MG63 (cell line): ENCODE measurements around the gene ERC1. TPM values are rescaled to one million over a fixed set of nuclear protein-coding genes. Genes with fewer than 3 reads are reported as not detected.

ENCODE experiments used
- DNase-seq: peaks from one replicate; pipeline ENCODE4 v3.0.0-alpha.2; 2020
- H3K27me3 ChIP-seq: fragments of 250-450 bp; sonication (Bioruptor Pico); 2 replicates; pipeline ENCODE4 v1.5.1; 2020; ENCODE audit warnings: mild to moderate bottlenecking, moderate library complexity
- H3K36me3 ChIP-seq: fragments of 250-450 bp; sonication (Bioruptor Pico); 2 replicates; pipeline ENCODE4 v1.5.1; 2020; ENCODE audit warnings: mild to moderate bottlenecking, moderate library complexity
- H3K4me3 ChIP-seq: fragments of 250-450 bp; sonication (Bioruptor Pico); 2 replicates; pipeline ENCODE4 v1.5.1; 2020; ENCODE audit warnings: mild to moderate bottlenecking, moderate library complexity
- H3K9me3 ChIP-seq: fragments of 250-450 bp; sonication (Bioruptor Pico); 2 replicates; pipeline ENCODE4 v1.5.1; 2020; ENCODE audit warnings: mild to moderate bottlenecking, moderate library complexity
- total RNA-seq: library from RNA; depleted of rRNA; stranded (reverse); fragments of >200 nt; shearing (Covaris generic); gene quantifications from 2 replicates; pipeline ENCODE4 v1.2.3, GENCODE V29; 2014; ENCODE audit warnings: low replicate concordance

Gene ERC1
- total RNA-seq, 1 experiment from 2014 or later: 24.4 TPM

DNA sequence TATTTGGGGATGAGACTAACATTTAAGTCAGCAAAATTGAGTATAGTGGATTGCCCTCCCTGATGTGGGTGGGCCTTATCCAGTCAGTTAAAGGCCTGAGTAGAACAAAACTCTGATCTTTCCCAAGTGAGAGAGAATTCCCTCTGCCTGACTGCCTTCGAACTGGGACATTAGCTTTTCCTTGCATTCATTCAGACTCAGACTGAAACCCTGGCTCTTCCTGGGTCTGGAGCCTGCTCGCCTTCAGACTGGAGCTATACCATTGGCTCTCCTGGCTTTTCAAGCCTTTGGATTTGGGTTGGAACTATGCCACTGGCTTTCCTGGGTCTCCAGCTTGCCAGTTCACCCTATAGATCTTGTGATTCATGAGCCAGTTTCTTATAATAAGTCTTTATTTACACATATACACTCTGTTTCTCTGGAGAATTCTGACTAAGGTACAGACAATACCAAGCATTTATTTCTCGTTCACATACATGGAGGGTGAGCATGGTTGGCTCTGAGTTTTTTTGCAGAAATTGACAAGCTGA lies 296.5 kb downstream of the ERC1 start:
- DNase-seq: no peak
- Histone ChIP-seq H3K4me3 (no peak overlapping the region), H3K9me3 (no peaks in the 10 kb centered on the region), H3K36me3 (peaks cover 27% of the 10 kb centered on the region), H3K27me3 (no peaks in the 10 kb centered on the region)

DNA sequence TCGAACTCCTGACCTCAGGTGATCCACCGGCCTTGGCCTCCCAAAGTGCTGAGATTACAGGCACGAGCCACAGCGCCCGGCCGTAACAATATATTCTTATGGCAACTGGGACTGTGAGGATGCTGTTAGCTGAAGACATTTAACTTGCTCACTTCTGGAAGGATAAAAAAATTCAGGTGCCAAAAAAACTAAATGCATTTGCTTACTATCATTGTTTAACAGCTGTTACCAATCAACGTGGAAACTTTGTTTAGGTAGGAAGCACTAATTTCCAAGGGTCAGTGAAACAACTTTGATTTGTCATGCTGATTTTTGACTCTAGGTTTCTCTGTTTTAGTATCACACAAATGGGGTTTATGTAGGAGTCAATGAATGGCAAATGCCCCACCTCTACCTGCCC lies 297.3 kb downstream of the ERC1 start:
- H3K4me3 ChIP-seq: no peak overlapping the region
- H3K27me3 ChIP-seq: no peaks in the 10 kb centered on the region
- H3K9me3 ChIP-seq: no peaks in the 10 kb centered on the region
- no peak for DNase-seq
- peaks cover 29% of the 10 kb centered on the region for H3K36me3 ChIP-seq

DNA sequence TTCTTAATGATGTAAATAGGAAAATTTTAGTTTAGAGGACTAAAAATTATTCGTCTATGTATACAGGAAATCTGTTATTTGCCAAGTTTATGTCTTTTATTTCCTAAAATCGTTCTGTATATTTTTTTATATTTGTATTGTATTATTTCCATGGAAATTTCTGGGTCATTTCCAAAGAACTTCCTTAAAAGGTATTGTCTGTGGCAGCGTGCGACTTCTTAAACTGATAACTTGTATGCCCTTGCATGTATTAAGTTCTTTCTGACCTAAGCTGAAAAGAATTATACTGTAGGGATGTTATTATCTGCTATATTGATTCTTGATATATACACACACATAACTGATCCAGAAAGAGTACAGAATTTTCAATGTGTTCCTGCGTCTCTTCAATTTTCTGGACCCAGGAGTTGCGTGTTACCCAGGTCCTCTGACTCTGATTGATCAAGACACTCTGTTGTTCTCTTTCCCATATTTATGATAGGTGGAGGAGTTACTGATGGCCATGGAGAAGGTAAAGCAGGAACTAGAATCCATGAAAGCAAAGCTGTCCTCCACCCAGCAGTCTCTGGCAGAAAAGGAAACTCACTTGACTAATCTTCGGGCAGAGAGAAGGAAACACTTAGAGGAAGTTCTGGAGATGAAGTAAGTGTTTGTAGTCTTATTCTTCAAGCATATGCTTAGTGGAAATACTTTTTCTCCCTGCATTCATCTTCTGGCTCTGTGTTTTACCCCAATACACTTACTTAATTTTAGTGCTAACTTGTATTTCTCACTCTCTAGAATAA lies 298.5 kb downstream of the ERC1 start:
- H3K9me3 ChIP-seq: no peaks in the 10 kb centered on the region
- H3K27me3 ChIP-seq: no peaks in the 10 kb centered on the region
- no peak for DNase-seq
- peaks cover 30% of the 10 kb centered on the region for H3K36me3 ChIP-seq
- no peak overlapping the region for H3K4me3 ChIP-seq

DNA sequence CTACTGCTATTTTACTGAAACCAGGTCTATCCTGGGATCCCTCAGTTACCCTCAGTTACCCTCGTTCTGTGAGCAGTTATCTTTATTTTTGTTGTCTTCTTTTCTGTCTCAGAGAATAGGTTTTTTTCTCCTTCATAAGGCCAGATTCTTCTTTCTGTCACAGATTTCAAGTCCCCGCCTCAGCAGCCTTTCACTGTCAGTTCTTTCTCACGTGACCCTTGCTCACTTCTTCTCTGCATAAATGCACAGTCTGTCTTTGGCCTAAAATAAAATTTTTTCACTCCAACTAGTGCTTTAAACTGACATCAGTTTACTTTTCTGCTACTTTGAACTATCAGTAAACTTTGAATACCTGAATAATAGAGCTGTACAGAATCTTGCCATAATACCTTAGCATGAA lies 299.7 kb downstream of the ERC1 start:
- Histone ChIP-seq H3K36me3 (peaks cover 37% of the 10 kb centered on the region), H3K4me3 (no peak overlapping the region), H3K9me3 (no peaks in the 10 kb centered on the region), H3K27me3 (no peaks in the 10 kb centered on the region)
- no peak for DNase-seq

DNA sequence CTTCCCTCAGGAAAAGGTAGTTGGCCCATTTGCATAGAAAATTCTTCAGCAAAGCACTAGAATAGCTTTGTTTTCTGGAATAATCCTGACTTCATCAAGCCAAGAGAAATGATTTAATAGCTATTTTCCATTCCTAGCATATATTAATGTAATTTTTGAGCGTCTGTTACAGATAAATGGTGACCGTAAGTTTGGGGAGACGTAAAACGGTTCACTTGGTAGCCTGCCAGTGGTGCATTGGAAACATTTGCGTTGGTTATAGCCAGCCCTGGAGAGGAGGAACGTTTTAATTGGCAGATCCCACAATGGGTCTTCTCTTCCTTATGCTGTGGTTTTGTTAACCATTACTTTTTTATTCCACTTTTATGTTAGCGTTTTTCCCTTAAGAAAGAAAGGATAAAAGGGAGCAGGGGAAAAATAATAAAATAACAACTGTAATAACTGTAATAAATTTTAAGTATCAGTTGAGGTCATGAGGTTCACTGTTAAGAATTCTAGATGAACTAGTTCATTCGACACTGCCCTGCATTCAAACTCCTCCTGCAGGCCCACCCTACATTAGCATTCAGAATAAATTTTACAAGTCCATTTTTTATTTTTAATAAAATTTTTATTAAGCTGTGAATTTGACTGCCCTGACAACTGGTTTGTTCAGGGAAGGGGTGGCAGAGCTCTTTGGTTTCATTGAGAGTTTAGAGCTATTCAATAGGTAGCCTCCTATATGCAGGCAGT lies 300.7 kb downstream of the ERC1 start:
- DNase-seq: no peak
- Histone ChIP-seq H3K36me3 (peaks cover 40% of the 10 kb centered on the region), H3K9me3 (no peaks in the 10 kb centered on the region), H3K4me3 (no peak overlapping the region), H3K27me3 (no peaks in the 10 kb centered on the region)

DNA sequence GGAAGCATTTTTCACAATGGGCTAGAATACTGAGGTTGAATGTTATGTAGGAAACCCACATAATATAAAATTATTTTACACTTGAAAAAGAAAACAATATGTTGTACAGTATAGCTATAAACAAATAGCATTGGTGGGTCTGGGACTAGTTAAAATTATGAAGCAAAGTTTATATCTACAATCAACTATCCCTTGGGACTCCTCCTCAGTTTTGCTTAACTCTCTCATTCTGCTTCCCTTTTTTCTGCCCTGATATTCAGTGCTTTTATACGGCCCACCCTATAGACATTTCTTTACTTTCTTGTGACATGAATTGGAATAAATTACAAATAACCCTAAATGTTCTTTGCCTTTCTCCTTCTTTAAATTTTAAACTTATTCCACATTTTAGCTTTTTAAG lies 302.9 kb downstream of the ERC1 start:
- no peak for DNase-seq
- H3K36me3 ChIP-seq: peaks cover 47% of the 10 kb centered on the region
- no peak overlapping the region for H3K4me3 ChIP-seq
- H3K27me3 ChIP-seq: no peaks in the 10 kb centered on the region
- no peaks in the 10 kb centered on the region for H3K9me3 ChIP-seq

DNA sequence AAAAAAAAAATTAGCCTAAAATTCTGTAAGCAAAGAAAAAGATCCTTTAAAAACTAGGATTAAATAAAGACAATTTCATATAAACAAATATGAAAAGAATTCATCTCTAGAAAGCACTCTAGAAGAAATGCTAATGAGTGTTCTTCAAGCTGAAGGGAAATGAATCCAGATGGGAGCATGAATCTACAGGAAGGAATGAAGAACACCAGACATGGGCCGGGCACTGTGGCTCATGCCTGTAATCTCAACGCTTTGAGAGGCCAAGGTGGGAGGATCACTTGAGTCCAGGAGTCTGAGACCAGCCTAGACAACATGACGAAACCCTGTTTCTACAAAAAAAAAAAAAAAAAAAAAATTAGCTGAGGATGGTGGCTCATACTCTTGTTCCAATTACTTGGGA lies 306.2 kb downstream of the ERC1 start:
- Histone ChIP-seq H3K4me3 (no peak overlapping the region), H3K9me3 (no peaks in the 10 kb centered on the region), H3K27me3 (no peaks in the 10 kb centered on the region), H3K36me3 (peaks cover 53% of the 10 kb centered on the region)
- no peak for DNase-seq

DNA sequence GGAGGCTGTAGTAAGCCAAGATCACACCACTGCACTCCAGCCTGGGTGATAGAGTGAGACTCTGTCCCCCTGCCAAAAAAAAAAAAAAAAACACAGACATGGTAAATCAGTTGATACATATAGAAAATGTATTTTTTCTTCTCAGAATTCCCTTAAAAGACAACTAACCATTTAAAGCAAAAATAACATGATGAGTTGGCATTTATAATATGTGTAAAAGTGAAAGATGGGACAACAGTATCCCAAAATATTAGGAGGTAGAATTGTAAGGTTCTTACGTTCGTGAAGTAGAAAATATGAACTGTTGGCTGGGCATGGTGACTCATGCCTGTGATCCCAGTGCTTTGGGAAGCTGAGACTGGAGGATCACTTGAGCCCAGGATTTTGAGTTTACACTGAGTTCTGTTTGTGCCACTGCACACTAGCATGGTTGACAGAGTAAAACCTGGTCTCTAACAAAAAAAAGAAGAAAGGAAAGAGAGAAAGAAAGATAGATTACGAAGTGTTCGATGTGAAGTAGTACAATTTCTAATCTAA lies 306.7 kb downstream of the ERC1 start:
- Histone ChIP-seq H3K36me3 (peaks cover 48% of the 10 kb centered on the region), H3K9me3 (no peaks in the 10 kb centered on the region), H3K27me3 (no peaks in the 10 kb centered on the region), H3K4me3 (no peak overlapping the region)
- no peak for DNase-seq

DNA sequence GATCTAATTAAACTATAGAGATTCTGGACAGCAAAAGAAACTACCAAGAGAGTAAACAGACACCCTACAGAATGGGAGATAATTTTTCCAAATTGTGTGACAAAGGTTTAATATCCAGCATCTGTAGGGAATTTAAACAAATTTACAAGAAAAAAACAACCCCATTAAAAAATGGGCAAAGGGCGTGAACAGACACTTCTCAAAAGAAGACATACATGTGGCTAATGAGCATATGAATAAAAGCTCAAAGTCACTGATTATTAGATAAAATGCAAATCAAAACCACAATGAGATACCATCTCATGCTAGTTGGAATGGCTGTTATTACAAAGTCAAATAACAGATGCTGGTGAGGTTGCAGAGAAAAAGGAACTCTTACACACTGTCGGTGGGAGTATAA lies 309.4 kb downstream of the ERC1 start:
- H3K4me3 ChIP-seq: no peak overlapping the region
- no peaks in the 10 kb centered on the region for H3K9me3 ChIP-seq
- H3K27me3 ChIP-seq: no peaks in the 10 kb centered on the region
- DNase-seq: no peak
- peaks cover 35% of the 10 kb centered on the region for H3K36me3 ChIP-seq

DNA sequence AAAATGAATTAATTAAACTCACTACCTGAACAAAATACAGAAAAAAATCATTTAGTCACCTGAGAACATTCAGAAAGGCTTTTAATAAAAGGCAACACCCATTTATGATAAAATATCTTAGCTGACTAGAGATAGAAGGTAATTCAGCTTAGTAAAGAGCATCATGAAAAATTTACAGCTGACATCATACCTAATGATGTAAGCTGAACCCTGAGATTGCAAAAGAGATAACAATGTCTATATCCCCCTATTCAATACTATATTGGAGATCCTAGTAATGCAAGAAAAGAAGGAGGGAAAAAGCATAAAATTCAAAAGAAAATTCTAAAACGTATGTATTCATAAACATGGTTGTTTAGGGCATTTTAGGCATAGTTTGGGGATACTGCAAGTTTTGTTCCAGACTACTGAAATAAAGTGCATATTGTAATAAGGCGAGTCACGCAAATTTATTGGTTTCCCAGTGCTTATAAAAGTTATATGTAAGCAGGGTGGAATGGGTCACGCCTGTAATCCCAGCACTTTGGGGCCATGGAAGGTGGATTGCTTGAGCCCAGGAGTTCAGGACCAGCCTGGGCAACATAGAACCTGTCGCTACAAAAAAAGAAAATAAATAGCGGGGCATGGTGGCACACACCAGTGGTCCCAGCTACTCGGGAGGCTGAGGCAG lies 311.3 kb downstream of the ERC1 start:
- Histone ChIP-seq H3K4me3 (no peak overlapping the region), H3K27me3 (no peaks in the 10 kb centered on the region), H3K9me3 (no peaks in the 10 kb centered on the region), H3K36me3 (peaks cover 28% of the 10 kb centered on the region)
- DNase-seq: no peak

DNA sequence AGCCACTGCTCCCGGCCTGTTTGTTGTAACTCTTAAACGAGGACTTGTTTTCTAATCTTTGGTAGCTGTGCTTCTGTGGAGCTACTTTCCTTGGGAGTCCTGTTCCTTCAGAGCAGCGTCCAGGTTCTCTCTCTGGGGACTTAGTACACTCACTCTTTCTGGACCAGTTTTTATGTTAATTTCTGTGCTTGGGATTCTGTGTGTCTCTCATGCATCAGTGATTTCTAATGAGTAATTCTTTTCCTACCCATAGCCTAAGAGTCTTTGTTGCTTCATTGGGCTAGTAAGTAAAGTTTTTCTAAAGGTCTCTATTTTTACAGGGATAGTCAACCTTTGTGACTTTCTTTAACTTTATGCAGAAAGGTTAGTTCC lies 314.0 kb downstream of the ERC1 start:
- no peak for DNase-seq
- H3K36me3 ChIP-seq: peaks cover 13% of the 10 kb centered on the region
- H3K9me3 ChIP-seq: no peaks in the 10 kb centered on the region
- H3K27me3 ChIP-seq: no peaks in the 10 kb centered on the region
- no peak overlapping the region for H3K4me3 ChIP-seq

DNA sequence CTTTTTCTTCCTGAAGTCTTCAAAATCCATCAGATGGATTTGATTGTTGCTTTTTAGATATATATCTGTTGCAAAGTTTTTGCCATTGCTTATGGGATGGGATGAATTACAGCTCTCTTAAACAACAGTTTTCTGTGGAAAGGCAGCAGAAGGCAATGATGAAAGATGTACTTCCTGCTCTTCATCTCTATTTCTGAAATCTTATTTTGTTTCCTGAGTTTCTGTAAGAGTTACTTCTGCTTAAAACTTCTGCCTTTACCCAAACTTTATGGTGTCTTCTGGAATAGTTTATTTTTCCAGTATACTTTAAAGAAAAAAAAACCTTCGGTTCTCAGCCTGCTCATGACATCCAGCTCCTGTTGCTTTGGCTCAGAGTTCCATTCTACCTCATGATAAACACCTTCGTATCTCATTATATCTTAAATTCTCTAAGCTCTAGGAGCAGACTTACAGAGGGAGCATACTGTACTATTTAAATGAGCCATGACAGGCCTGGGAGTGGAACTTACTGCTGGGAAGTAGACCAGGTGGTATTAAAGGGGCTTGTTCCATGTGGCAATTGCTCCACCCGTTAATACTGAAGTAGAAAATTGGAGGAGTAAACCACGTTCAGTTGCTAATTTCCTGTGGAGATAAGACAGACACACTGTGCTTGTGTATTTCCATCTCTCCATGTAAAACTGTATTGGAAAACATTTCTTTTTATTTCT lies 314.9 kb downstream of the ERC1 start:
- peaks cover 4% of the 10 kb centered on the region for H3K36me3 ChIP-seq
- no peak for DNase-seq
- H3K4me3 ChIP-seq: no peak overlapping the region
- H3K27me3 ChIP-seq: no peaks in the 10 kb centered on the region
- no peaks in the 10 kb centered on the region for H3K9me3 ChIP-seq

DNA sequence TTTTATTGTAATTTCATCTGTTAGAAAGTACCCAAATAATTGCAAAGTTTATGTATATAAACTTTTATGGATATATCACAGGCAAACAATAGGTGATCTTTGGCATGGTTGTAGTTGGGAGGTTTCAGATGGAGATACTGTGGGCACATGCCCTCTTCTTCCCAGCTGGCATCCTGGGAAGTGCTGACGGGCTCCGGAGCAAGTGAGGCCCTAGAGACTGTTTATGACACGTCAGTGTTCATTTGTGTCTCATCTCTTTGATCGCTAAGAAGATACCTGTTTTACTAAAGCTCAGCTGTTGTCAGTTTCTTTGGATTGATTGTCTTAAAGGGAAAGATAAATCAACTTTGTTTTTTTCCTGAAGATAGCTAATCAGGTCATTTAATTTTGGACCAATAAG lies 315.8 kb downstream of the ERC1 start:
- peaks cover under 1% of the 10 kb centered on the region for H3K36me3 ChIP-seq
- no peaks in the 10 kb centered on the region for H3K27me3 ChIP-seq
- no peak overlapping the region for H3K4me3 ChIP-seq
- no peaks in the 10 kb centered on the region for H3K9me3 ChIP-seq
- no peak for DNase-seq

DNA sequence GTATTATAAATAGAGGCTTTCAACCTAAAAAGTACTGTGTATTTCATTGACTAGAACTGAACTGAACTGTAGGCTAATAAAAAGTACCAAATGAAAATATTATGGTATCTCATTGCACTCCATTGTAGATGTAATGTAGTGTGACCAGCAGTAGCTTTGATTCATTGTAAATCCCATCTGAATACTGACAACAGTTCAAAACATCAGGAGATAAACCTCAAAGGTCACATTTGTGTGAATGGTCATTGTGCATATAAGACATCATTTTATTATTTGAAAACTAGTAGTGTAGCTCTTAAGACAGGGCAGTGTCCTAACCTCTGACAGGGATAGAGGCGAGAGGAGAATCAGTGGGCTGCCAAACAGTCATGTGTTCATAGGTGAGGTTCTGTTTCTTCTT lies 316.8 kb downstream of the ERC1 start:
- no peaks in the 10 kb centered on the region; the same call in 1 of the 2 replicates for H3K9me3 ChIP-seq
- no peak overlapping the region for H3K4me3 ChIP-seq
- DNase-seq: no peak
- H3K36me3 ChIP-seq: peaks cover 10% of the 10 kb centered on the region
- H3K27me3 ChIP-seq: no peaks in the 10 kb centered on the region

DNA sequence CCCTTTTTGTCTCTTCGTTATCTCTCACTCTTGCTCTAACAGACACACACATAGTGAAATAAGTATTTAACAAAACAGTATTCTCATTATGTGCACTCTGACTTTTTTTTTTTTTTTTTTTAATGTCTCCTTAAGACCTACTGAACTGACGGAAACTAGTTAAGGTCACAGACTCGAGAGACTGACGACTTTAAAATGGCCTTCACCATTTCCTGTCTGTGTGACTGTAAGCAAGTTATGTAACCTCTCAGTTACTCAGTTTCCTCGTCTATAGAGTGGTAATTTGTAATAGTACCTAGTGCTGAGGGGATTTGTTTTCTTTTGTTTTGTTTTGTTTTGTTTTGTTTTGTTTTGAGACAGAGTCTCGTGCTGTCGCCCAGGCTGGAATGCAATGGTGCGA lies 318.6 kb downstream of the ERC1 start:
- Histone ChIP-seq H3K27me3 (no peaks in the 10 kb centered on the region), H3K9me3 (peaks cover 7% of the 10 kb centered on the region), H3K36me3 (peaks cover 25% of the 10 kb centered on the region), H3K4me3 (no peak overlapping the region)
- no peak for DNase-seq

DNA sequence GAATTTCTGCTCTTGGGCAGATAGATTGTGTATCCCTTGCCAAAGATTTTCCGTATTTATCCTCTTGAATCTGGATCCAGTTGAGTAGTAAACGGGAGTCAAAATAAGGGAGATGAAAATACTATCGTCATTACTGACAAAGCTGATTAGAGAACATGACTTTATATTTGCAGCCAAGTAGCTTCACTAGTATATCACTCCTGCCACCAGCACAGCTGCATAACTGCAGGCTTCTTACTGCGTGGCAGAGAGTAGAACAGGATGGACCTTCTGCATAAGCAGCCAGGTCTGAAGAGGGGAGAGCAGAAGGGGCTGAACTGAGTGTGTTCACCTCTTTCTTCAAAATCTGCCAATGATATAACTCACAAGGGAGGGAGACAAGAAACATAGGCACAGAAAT lies 319.6 kb downstream of the ERC1 start:
- no peaks in the 10 kb centered on the region for H3K27me3 ChIP-seq
- peaks cover 31% of the 10 kb centered on the region for H3K36me3 ChIP-seq
- no peak for DNase-seq
- peaks cover 11% of the 10 kb centered on the region for H3K9me3 ChIP-seq
- H3K4me3 ChIP-seq: no peak overlapping the region

DNA sequence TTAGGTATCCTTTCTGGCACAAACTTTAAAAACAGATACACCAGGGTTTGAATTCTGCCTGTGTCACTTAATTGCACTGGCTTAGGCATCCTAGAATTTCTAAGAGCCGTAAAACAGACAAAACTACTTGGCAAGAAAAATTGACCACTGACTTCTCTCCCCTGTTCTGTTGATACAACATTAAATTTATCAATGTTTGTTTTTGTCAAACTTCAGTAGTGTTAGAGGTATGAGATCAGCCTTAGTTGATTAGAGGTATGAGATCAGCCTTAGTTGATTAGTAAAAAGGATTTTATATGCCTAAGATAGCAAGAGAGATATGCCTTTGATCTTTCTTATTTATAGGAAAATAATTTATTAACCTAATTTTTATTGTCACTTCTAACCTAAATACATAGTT lies 320.1 kb downstream of the ERC1 start:
- Histone ChIP-seq H3K9me3 (peaks cover 11% of the 10 kb centered on the region), H3K4me3 (no peak overlapping the region), H3K27me3 (no peaks in the 10 kb centered on the region), H3K36me3 (peaks cover 31% of the 10 kb centered on the region)
- DNase-seq: no peak
